HG03571 (cell line): ENCODE results near the gene DAB2IP.

Experiments used
- ATAC-seq: cut with Tn5 transposase; IDR thresholded peaks from one replicate; pipeline ENCODE4 v1.9.1; 2021; ENCODE audit not compliant: unreplicated experiment

Gene DAB2IP

GRCh38 chr9:121720311-121721057 is 69.0 kb downstream of the DAB2IP start:
- no peak for ATAC-seq

GRCh38 chr9:121721058-121721350 is 69.6 kb downstream of the DAB2IP start:
- no peak for ATAC-seq

DNA sequence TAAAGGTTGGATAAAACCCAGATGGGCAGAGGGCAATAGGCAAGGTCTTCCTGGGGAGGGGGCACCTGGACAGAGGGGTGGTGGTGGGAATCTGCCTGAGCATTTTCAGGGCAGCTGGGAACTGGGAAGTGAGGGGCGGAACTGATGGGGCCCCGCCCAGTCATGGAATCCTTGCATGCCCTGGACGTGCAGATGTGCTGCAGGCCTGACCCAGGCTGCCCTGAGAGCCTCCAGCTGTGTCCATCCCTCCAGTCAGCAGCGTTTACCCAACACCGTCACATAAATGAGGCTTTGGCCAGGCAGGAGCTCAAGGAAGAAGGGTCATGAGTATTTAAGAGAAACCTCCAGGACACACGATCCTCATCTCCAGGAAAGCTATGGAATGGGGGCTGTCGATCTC is 70.3 kb downstream of the DAB2IP start:
- ATAC-seq = no peak

- no peak for ATAC-seq
These were observed 73.8 kb downstream of the DAB2IP start for GRCh38 chr9:121725008-121725775.

GRCh38 chr9:121727295-121728020 is 76.0 kb downstream of the DAB2IP start:
- no peak for ATAC-seq

DNA sequence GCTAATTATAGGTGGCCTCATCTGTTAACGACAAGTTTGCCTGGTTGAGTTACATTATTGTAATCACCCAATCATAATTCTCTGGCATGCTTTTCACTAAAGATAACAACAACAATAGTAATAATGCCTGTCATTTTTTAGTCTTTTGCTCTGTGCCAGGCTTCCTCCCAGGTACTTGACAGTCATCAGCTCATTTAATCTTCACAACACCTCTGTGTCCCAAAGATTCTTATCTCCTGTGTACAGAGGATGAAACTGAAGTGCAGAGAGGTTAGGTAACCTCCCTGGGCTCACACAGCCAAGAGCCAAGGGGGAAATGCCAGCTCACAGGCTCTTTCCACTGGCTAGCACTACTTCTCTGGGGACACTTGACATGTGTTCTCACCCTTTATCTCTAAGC is 77.5 kb downstream of the DAB2IP start:
- no peak for ATAC-seq

DNA sequence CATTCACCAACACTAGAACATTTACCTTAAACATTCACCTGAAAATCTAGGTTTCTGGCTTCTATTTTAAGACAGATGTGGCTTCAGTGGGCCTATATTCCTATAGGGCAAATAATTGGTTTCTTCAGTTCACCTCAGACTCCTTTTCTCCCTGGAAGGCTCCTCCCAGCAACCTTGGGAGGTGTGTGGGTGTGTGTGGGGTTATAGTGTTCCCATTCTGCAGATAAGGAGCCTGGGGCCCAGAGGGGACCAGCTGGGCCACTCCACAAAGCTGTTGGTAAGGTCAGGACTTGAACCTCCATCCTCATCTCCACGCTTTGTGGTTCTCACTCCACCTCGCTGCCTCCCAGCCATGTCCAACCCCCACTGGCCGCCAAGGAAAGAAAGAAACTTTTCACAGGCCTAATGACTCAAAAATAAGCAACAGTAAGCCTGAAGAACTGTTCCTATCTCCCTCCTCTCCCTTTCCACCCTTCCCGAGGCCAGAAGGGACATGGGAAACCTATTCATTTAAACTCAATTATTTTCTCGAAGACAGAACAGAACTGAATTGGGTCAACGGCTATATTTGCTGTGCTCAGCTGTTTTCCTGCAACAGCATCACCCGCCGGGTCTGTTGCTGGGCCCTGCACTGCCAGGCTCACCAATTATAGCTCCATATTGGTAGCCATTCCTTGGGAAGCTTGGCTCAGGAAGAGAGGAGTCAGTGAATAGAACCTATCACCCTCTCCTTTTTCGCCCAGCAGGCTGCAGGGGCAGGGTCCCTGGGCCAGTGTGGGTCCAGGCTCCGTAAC is 78.5 kb downstream of the DAB2IP start:
- ATAC-seq = no peak

- ATAC-seq = no peak
These were observed 79.7 kb downstream of the DAB2IP start for GRCh38 chr9:121731090-121731489.

- no peak for ATAC-seq
These were observed 80.5 kb downstream of the DAB2IP start for GRCh38 chr9:121731919-121732318.

GRCh38 chr9:121732389-121732788 is 81.0 kb downstream of the DAB2IP start:
- ATAC-seq = no peak

GRCh38 chr9:121732886-121733285 is 81.5 kb downstream of the DAB2IP start:
- ATAC-seq = no peak

DNA sequence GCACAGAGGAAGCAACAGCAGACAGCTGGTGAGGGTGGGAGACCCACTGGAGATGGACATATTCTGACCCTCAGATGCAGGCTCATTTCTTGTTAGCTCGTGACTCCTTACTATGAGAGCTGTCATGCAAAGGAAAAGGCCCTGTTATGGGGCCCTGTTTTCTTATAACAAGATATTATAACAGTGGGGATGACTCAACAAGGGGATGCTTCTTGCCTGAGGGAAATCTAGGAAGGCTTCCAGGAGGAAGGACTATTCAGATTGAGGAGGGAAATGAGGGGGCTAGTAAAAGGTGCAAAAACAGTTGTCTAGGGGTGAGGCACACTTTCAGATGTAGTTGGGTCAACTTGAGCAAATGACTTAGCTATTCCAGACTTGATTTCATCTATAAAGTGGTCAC is 83.0 kb downstream of the DAB2IP start:
- no peak for ATAC-seq

DNA sequence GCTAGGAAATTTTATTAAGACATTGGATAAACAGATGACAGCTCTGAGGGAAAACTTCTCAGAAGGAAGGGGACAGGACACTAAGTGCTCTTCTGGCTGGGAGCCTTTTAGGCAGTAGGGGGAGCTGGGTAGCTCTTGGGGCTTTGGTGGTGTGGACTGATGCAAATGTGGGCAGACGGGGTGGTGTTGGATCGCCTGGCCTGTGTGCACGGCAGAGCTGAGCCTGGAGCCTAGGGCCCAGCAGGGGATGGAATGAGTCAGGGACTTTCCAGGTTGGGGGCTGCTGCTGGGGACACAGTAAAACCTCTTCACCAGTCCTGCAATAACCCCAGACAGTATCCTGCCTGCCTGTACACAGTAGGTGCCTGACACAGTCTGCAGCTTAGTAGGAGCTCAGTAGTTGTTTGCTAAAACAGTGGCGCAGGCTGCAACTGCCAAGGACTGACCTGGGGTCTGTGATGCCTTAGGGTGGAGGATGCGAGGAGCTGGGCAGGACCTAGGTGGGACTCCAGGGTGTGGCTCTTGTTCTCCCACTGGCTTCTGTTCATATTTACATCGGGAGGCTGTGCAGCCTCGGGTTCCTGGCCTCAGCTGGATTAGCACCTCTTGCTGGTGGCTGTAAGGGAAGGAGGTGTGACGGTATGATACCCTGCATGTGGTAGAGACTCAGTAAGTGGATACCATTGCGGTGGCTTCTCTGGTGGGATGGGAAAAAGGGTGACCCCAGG is 83.8 kb downstream of the DAB2IP start:
- no peak for ATAC-seq

GRCh38 chr9:121735793-121736770 is 84.6 kb downstream of the DAB2IP start:
- no peak for ATAC-seq

DNA sequence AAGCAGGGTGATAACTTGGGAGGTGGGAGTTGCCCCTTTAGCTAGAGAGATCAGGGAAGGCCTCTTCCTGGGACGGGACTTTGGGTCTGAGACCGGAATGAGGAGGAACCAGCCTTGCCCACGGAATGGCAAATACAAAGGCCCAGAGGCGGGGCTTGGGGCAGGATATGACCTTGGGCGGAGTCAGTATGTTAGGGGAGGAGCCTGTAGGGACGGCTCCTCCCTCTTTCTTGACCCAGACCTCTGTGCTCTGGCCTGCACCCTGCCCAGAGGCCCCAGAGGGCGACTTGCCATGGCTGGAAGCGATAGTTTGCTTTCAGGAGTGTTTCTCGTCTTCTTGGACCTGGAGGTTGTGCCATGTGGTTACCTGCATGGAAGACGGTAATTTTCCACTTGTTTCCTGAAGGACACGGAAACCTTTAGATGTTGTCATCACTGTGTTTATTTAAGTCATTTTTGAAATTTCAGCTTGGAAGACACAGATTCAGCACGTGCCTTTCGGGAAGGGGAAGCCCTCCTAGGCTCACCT is 85.6 kb downstream of the DAB2IP start:
- ATAC-seq = no peak

DNA sequence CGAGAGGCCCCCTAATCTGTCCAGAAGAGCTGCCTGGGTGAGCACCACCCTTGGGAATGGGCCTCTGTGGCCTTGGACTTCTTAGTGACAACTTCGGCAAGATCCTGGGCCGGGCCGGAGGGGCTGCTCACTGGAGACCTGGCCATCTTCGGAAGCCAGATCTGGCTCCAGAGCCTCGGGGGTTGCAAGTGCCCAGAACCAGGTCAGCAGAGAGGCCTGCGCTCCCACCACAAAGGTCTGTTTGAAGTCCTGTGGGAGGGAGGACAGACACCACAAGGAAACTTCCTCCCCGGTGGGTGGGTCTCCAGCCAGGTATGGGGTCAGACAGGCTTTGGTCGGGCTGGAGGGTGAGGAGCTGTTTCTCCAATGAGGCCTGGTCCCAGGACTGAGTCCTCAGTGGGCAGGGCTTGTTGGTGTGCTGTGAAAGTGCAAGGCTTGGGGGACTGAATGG is 86.1 kb downstream of the DAB2IP start:
- no peak for ATAC-seq

DNA sequence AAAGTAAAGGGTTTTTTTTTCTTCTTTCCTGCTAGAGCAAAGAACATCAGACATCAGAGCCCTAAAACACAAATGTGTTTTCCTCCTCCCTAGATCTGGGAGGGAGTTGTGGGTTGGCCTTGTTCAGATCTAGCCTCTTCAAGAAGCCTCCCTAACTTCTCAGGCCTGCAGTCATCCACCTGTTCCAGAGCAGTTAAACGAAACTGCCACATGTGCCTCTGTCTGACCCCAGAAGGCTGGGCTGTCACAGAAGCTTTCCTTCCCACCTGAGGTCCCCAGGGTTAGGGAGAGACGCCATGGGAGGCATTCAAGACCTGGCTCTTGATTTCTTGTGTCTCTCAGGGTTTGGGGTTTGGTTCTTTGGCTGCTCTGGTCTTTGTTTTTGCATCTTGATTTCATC is 87.0 kb downstream of the DAB2IP start:
- no peak for ATAC-seq

GRCh38 chr9:121738968-121739367 is 87.5 kb downstream of the DAB2IP start:
- ATAC-seq = no peak

DNA sequence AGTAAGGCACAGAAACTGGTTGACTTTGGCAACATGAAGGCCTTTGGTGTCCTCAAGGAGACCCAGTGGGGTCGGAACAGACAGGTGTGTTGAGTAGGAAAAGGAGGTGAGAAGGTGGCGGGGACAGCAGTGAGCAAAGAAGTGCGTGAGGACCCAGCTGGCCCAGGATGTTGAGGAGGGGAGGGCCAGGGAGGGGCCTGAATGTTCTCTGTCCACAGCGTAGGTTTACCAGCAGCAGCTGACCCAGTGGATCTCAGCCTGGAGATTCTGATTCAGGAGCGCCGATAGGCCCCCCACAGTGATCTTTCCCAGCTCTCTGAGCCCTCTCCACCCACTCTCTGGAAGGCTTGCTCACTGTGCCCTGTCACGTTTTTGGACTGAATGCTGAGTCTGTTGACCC is 88.5 kb downstream of the DAB2IP start:
- no peak for ATAC-seq
